ENCODE results near the gene SNX24.

- no peak for TF ChIP-seq CTCF (IDR thresholded peaks at IDR 0.05)
- TF ChIP-seq POLR2A (IDR thresholded peaks at IDR 0.05) = no peak
Measured at GRCh38 chr5:122933956-122934355, 88.5 kb downstream of the SNX24 start.
